ENCODE data around the gene ARF5.
A peak's percentile ranks its signal among the peaks of the same experiment; 100 is the strongest.

Gene ARF5

GRCh38 chr7:127588697-127589482 is 679 bp downstream of the ARF5 start:
- DNase-seq (ENCODE audit: low read depth) = peak; percentile 15

DNA sequence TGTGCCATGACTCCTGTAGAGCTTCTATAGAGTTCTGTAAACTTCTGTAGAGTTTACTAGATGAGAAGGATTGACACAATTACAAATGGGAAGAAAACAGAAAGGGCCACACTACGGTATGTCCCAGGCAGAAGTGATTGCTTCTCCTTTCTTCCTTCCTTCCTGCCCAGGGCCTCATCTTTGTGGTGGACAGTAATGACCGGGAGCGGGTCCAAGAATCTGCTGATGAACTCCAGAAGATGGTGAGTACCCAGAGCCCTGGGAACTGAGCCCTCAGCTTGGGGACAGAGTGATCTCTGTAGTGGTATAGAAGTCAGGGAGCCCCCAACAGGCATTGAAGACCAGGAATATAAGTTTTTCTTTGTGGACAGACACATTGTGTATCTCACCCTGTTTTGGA is 1.7 kb downstream of the ARF5 start:
- DNase-seq (ENCODE audit: low read depth) = no peak

DNA sequence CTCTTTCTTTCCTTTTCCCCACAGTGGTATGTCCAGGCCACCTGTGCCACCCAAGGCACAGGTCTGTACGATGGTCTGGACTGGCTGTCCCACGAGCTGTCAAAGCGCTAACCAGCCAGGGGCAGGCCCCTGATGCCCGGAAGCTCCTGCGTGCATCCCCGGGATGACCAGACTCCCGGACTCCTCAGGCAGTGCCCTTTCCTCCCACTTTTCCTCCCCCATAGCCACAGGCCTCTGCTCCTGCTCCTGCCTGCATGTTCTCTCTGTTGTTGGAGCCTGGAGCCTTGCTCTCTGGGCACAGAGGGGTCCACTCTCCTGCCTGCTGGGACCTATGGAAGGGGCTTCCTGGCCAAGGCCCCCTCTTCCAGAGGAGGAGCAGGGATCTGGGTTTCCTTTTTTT is 3.0 kb downstream of the ARF5 start:
- no peak for DNase-seq (ENCODE audit: low read depth)

DNA sequence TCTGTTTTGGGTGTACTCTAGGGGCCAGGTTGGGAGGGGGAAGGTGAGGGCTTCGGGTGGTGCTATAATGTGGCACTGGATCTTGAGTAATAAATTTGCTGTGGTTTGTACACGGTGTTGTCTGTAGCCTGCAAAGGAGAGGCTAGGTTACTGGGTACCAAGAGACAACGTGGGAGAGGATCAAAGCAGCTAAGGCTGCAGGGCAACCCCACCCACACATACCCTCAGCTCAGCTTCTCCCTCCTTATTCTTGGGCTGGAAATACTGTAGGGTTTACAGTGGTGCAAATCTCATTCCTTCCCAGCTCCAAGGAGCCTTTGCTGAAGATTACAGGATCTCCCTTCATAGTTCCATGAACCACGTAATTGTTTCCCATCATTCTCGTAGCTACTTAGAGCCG is 3.4 kb downstream of the ARF5 start:
- DNase-seq (ENCODE audit: low read depth) = no peak

DNA sequence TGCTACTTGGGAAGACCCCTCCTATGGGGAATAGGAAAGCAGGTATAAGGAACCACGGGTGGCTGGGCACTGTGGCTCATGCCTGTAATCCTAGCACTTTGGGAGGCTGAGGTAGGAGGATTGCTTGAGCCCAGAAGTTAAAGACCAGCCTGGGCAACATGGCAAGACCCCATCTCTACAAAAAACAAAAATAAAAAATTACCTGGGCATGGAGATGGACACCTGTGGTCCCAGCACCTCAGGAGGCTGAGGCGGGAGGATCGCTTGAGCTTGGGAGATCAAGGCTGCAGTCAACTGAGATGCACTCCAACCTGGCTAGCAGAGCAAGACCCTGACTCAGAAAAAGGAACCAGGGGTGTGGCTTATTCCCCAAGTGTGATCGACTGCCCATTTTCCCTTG is 4.3 kb downstream of the ARF5 start:
- no peak for DNase-seq (ENCODE audit: low read depth)

- no peak for DNase-seq (ENCODE audit: low read depth)
These were observed 6.3 kb downstream of the ARF5 start for GRCh38 chr7:127594490-127594889.

GRCh38 chr7:127595737-127596136 is 7.5 kb downstream of the ARF5 start:
- no peak for DNase-seq (ENCODE audit: low read depth)

GRCh38 chr7:127598318-127598717 is 10.1 kb downstream of the ARF5 start:
- DNase-seq (ENCODE audit: low read depth) = no peak

- DNase-seq (ENCODE audit: low read depth) = no peak
These were observed 12.7 kb downstream of the ARF5 start for GRCh38 chr7:127600885-127601284.

DNA sequence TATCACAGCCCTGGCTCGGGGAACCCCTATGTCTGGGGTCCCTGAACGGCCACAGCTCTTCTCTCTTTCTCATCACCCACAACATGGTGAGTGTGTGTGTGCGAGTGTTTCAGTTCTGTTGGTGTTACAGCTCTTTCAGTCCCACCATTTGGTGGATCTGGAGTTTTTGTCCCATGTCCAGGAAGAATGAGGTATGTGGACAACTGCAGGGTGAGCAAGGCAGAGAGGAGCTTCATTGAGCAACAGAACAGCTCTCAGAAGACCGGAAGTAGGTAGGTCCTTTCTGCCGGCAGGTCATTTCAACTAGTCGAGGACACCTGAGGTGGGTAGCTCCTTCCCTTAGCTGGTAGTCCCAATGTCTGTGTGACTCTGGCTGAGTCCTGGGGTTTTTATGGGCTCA is 20.2 kb downstream of the ARF5 start:
- no peak for DNase-seq (ENCODE audit: low read depth)

GRCh38 chr7:127609297-127609696 is 21.1 kb downstream of the ARF5 start:
- DNase-seq (ENCODE audit: low read depth) = no peak

DNA sequence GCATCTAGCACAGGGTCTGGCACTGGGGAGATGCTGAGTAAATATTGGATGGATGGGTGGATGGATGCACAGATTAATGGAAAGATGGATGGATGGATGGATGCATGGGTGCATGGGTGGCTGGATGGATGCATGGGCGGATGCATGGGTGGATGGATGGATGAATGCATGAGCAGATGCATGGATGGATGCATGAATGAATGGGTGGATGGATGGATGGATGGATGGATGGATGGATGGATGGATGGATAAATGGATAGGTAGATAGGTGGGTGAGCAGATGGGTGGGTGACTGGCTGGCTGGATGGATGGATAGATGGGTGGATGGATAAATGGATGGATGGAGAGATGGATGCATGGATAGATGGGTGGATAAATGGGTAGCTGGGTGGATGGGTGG is 24.1 kb downstream of the ARF5 start:
- DNase-seq (ENCODE audit: low read depth) = no peak

DNA sequence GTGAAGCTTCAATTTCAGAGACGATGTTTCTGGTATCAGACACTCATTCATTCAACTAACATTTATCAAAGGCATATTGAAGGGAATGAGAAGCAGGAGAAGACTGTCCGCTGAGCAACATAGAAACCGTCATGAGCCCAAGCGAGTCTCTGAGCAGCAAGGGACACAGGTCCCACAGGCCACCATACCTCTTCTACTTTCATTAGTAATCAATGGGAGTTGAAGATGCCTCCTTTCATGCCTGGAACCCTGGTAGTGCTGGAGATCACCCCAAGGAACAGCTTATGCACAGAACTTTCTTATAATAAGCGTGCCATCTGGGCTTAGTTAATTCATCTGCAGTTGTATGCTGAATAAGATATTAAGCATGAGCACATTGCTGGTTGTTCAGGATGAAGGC is 28.5 kb downstream of the ARF5 start:
- DNase-seq (ENCODE audit: low read depth) = no peak

DNA sequence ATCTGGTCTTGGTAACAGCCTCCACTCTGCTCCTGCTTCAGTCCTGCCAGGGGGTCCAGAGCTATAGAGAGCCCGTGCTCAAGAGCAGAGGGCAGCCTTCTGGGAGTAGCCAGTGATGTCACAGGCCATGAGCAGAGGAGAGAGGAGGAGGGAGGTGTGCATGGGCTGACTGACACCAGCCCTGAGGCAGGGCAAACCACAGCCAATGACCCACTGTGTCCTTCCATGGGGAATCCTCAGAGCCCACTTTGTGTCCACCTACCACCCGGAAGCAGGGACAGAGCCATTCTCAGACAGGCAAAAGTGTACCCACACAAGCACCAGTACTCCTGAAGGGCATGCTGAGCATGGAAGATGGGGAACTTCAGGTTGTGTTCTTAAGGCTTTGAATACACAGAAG is 29.8 kb downstream of the ARF5 start, which contains the start of gene PAX4:
PAX4 (minus strand) TSS at position 101 of the 400 bp plus-strand sequence. CDS start 2,214 bp downstream, outside the sequence.
- DNase-seq (ENCODE audit: low read depth) = no peak

DNA sequence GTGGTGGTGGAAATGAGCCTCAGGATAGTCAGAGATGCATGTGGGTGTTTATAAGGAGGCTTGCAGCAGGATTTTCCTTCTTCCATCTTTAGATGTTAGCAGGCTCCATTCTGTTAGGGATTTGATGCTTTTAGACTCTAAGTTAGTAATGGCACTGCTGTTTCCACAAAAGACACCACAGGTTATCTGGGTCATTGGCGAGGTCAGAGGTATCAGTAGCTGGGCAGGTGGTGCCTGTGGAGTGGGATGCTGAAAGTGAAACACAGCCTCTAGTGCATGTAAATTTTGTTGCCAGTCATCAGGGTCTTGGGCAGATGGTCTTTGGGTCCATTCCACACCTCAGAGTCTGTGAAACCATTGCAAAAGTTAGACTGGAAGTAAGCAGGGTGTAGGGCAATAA is 30.6 kb downstream of the ARF5 start:
- DNase-seq (ENCODE audit: low read depth) = no peak

GRCh38 chr7:127619681-127620405 is 31.6 kb downstream of the ARF5 start:
- no peak for DNase-seq (ENCODE audit: low read depth)

DNA sequence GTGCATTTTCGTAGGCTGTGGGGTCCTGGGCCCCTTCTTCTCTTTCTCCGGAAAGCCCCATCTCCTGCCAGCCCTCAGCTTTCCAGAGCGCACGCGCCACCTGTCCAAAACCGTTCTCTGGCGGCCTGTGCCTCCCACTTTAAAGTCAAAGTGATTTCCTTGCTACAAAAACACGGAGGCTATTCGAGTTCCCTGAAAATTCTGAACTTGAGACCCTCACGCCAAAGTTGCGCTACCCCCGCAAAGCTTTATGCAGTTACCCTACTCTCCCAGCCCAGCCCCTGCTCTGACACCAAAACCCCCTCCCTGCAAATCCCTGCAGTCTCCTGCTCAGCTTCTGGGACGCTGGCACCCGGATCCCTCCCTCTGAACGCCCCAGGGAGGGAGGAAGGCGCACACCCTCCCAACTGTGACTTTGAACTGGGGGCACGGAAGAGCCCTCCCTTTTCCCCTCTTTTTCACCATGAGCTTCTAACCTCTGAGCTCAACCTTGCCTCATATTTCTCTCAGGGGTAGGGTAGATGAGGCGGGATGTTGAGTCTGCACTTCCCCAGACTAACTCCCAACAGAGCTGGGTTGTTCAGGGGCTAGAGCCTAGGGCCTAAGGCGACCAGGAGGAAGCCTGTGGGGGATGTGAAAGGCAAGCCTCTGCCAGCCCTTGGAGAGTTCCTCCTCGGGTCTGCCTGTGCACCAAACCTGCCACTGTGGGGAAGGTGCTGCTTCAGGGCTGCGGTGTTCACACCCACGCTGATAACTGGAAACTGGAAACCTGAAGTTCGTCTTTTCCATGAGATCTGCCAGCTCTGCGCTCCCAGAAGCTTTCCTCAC is 32.4 kb downstream of the ARF5 start:
- no peak for DNase-seq (ENCODE audit: low read depth)

GRCh38 chr7:127625331-127625730 is 37.1 kb downstream of the ARF5 start:
- DNase-seq (ENCODE audit: low read depth) = no peak

DNA sequence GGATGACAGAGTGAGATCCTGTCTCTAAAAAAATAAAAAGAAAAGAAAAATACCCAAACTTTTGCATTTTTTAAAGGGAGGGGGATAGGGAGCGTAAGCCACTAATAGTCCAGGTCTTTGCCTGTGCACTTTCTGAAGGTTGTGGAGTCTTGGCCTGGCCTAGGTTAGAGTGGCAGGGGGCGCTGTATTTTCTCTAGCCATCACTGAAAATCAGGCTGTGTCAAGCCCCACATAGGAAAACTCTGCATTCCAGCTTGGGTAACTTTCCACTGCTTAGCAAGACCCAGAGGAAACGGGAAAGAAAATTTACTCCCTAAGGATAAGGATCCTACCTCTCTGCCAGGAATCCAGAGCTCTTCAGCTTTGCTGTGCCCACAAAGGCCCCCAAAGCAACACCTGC is 40.2 kb downstream of the ARF5 start:
- DNase-seq (ENCODE audit: low read depth) = no peak

- no peak for DNase-seq (ENCODE audit: low read depth)
These were observed 41.1 kb downstream of the ARF5 start for GRCh38 chr7:127629268-127629854.

GRCh38 chr7:127632276-127632910 is 44.2 kb downstream of the ARF5 start:
- DNase-seq (ENCODE audit: low read depth) = no peak
